HG03066 (cell line): ENCODE results near the gene FAM193B.
"Not testable (repeated sequence)": the region's sequence is repeated elsewhere in the genome, so short reads cannot be mapped to it uniquely, and the experiment has no call there.

Experiments used
- ATAC-seq: cut with Tn5 transposase; IDR thresholded peaks from one replicate; pipeline ENCODE4 v1.9.1; 2021; ENCODE audit warnings: low read depth; ENCODE audit not compliant: unreplicated experiment

The FAM193B gene

GRCh38 chr5:177578316-177578715, 24.0 kb upstream of the FAM193B start:
- no peak for ATAC-seq

- no peak for ATAC-seq
These were observed 21.8 kb upstream of the FAM193B start for GRCh38 chr5:177576169-177576568.

DNA sequence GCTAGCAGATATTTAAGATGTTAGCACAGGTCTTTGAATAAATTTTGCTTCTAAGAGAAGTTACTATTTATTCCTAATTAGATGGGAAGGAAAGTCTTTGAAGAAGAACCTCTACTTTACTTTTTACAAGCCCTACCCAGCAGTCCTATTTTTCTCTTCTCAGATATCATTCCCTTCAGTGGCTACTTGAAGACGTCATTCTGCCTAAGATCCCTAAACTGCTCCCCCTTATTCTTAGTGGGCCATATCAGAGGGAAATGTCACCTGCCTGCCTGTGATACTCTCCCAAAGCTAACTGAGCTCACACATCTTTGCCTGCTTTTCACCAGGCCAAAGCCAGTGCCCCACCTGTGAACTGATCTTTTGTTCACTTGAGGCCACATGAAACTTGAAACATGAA, 21.1 kb upstream of the FAM193B start:
- ATAC-seq = no peak

DNA sequence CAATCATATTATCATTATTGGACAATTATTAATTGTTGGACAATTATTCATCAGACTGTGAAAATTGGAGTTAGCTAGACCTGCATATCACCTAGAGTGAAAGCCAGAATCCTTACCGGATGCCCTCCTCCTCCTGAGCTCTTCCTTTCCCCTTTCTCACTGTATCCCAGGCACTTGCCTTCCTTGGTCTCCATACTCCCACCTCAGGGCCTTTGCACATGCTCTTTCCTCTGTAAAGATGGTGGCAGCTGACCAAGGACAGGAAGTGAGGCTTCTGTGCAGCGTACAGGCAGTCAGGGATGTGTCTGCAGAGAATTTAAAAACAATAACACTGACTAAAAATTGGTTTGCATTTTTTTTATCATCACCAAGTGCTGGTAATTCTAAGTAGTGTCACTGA, 15.5 kb upstream of the FAM193B start:
- ATAC-seq = no peak

DNA sequence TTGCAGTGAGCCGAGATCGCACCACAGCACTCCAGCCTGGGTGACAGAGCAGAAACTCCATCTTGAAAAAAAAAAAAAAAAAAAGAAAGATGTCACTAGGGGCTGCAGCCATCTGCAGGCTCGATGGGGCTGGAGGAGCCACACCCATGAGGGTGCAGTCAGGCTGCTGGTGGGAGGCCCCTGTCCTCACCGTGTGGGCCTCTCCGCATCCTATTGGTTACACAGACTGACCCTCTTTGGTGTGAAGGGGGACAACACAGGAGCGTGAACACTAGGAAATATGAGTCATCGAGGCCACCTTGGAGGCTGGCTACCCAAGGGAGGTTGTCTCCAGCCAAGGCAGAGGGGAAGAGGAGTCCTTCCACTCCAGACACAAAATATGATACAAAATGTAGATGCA, 14.0 kb upstream of the FAM193B start:
- no peak for ATAC-seq

DNA sequence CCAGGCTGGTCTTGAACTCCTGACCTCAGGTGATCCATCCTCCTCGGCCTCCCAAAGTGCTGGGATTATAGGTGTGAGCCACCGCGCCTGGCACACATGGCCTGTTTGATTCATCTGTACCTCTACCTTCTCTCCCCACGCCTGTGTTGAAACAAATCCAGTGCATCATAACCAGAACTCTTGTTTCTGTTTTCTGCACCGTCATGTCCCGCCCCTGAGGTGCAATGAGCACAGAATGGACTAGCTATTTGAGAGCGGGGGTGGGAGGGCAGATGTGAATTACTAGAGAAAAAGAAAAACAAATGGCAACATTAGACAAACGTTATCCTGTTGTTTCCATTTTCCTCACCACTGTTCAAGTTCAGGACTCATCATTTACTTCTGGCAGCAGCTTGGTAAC, 10.7 kb upstream of the FAM193B start:
- ATAC-seq = no peak

GRCh38 chr5:177559446-177559941, 5.1 kb upstream of the FAM193B start:
- ATAC-seq = not testable (repeated sequence)

DNA sequence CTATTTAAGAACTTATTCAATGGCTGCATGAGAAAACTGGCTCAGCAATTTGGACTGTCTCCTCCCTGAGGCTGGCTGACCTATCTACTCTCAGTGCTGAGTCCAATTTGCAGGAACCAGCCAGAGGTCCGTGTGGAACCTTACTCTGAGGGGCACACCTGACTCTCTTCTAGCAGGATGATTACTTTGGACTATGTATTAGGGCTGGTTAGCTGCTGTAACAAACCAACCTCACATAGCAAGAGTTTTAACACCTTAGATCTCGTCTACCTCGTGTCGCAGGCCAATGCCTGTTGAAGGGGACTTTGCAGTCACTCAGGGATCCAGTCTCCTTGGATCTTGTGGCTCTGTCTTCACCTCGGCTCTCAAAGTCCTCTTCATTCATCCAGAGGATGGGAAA, 3.4 kb upstream of the FAM193B start:
- ATAC-seq = no peak

DNA sequence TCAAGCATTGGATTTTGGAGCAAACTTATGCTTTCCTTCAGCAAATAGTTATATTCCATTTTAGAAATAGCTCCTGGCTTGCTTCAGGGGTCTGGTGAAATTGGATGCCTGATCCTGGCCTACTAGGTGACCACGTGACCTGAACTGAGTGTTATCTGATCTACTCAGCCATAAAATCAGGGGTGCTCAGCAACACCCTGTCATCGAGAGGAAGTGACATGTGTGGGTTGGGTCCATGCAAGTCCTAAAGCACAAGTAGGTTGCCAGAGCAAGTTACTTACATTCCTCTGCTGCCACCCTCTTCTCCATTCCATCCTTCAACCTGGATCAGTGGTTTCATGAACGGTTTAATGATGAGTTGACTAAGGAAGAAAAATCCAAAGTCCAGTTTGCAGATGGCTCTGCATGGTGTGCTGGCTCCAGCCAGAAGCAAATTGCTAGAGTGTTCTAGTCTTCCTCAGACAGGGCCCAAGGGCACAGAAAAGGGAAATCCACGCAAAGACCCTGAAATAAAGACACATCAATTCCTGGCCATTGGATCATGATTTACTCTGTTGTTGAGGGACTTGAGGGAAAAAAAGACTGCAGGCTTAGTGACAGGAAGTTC, 2.8 kb upstream of the FAM193B start:
- ATAC-seq = no peak

DNA sequence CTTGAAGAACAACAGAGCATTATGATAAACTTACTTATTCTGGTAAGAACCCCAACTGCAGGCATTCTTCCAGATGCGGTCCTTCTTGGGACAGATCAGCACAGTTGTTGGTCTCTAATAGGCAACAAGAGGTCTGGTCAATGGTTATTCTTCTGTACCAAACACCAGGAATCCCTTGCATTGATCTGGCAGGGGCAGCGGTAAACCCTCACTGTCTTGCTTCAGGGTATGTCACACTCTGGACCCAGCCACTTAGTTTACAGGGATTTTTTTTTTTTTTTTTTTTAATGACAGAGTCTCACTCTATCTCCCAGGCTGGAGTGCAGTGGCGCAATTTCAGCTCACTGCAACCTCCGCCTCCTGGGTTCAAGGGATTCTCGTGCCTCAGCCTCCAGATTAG, 1.3 kb upstream of the FAM193B start:
- no peak for ATAC-seq

- no peak for ATAC-seq
These were observed 865 bp upstream of the FAM193B start for GRCh38 chr5:177555228-177555627.

- peak; percentile 36 for ATAC-seq
These were observed 513 bp downstream of the FAM193B start for GRCh38 chr5:177553671-177554429.

GRCh38 chr5:177552839-177553455, 1.4 kb downstream of the FAM193B start:
- no peak for ATAC-seq

- ATAC-seq = no peak
These were observed 4.2 kb downstream of the FAM193B start for GRCh38 chr5:177550122-177550521.

- ATAC-seq = no peak
These were observed 5.9 kb downstream of the FAM193B start for GRCh38 chr5:177548495-177548894.

GRCh38 chr5:177547736-177548135, 6.6 kb downstream of the FAM193B start:
- ATAC-seq = no peak

- ATAC-seq = no peak
These were observed 8.1 kb downstream of the FAM193B start for GRCh38 chr5:177546258-177546741.

DNA sequence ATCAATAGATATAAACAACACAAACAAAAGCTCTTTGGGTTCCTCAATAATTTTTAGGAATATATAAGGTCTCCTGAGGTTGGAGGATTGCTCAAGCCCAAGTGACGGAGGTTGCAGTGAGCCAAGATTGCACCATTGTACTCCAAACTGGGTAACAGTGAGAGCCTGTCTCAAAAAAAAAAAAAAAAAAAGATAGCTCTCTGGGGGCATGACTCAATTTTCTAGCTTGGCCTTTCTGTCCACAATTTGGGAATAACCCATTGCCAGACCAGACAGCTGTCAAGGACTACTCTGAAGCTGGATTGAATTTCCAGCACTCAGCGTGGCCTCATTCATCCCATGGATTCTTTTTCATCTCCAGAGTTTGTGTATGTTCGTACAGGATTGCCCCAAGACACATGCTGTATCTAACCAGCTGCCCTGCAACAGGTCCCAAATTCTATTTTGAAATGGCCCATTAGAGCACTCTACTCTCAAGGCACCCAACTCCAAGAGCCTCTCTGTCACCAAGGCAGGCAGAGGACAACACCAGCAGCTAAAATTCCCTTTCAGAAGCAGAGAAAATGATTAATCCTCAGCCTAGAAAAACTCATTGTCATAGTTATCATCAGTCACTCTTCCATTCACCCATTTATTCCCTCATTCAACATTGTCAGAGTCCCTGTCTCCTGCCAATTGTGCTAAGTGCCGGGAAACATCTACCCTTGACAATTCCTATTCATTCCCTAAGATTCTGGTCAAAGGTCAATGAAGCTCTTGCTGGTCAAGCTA, 8.7 kb downstream of the FAM193B start:
- ATAC-seq = no peak

GRCh38 chr5:177542816-177543465, 11.4 kb downstream of the FAM193B start:
- ATAC-seq = no peak

GRCh38 chr5:177540438-177540837, 13.9 kb downstream of the FAM193B start:
- ATAC-seq = no peak
